ENCODE results near the gene NDUFA11.
"Not testable (repeated sequence)": the region's sequence is repeated elsewhere in the genome, so short reads cannot be mapped to it uniquely, and the experiment has no call there.

The NDUFA11 gene

GRCh38 chr19:5873617-5874199 is 29.9 kb downstream of the NDUFA11 start:
- Histone ChIP-seq H3K9me3 (ENCODE audit: control insufficient read depth in 2 of 2, low read length in 2 of 2) (no peaks in the 10 kb centered on the region), H3K4me3 (ENCODE audit: low read length in 2 of 2) (no peak overlapping the region), H3K36me3 (ENCODE audit: control insufficient read depth in 2 of 2, insufficient read depth in 2 of 2, low read length in 2 of 2) (no peaks in the 10 kb centered on the region), H3K4me1 (ENCODE audit: control insufficient read depth, insufficient read depth, low read length) (peaks cover 4% of the 10 kb centered on the region), H3K27ac (ENCODE audit: low read length) (no peak overlapping the region), H3K27me3 (ENCODE audit: control insufficient read depth in 1 of 2, insufficient read depth in 2 of 2, low read length in 2 of 2) (no peaks in the 10 kb centered on the region), H3K9ac (ENCODE audit: low read length in 2 of 2) (no peak overlapping the region)

GRCh38 chr19:5870986-5871394 is 32.6 kb downstream of the NDUFA11 start:
- peaks cover 4% of the 10 kb centered on the region for H3K4me1 ChIP-seq (ENCODE audit: control insufficient read depth, insufficient read depth, low read length)
- H3K4me3 ChIP-seq (ENCODE audit: low read length in 2 of 2): no peak overlapping the region
- no peak overlapping the region for H3K9ac ChIP-seq (ENCODE audit: low read length in 2 of 2)
- H3K27ac ChIP-seq (ENCODE audit: low read length): no peak overlapping the region
- H3K9me3 ChIP-seq (ENCODE audit: control insufficient read depth in 2 of 2, low read length in 2 of 2): no peaks in the 10 kb centered on the region
- H3K27me3 ChIP-seq (ENCODE audit: control insufficient read depth in 1 of 2, insufficient read depth in 2 of 2, low read length in 2 of 2): no peaks in the 10 kb centered on the region
- H3K36me3 ChIP-seq (ENCODE audit: control insufficient read depth in 2 of 2, insufficient read depth in 2 of 2, low read length in 2 of 2): no peaks in the 10 kb centered on the region

DNA sequence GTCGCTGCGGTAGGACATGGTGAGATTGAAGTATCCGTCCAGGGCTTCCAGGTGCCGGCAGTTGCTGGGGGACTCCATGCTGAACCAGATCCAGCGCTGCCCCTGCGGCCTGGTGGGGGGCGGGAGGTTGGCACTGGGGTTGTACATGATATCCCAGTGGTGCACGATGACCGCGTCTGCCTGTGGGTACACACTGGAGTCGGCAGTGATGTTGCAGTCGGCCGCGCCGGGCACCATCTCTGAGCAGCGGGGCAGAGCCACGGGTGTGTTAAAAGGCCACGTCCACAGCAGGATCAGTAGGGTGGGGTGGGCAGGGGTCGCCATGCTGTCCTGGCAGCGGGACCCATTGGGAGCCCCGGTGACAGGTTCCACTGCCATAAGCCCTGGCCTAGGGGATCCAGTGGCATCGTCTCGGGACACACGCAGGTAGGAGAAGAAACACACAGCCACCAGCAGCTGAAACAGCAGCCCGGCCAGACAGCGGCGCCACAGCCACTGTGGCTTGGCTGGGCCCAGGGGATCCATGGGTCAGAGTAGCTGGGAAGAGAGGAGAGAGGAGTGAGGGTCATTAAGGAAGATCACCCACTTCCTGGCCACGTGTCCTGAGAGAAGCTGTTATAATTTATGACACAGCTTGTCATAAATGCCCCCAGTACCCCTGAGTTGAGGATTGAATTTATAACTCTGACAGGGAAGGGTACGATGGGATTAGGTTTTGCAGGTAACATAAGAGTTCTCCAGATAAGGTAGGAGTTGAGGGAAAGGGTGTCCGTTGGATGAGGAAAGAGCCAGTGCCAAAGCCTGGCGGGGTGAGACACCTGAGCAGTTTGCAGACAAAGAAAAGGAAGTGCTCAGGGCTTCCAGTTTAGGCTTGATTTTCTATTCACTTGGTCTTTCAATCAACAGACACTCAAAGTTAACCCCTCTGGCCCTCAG is 36.1 kb downstream of the NDUFA11 start:
- Histone ChIP-seq H3K9ac (ENCODE audit: low read length in 2 of 2) (no peak overlapping the region), H3K4me1 (ENCODE audit: control insufficient read depth, insufficient read depth, low read length) (peaks cover 4% of the 10 kb centered on the region), H3K4me3 (ENCODE audit: low read length in 2 of 2) (no peak overlapping the region), H3K27me3 (ENCODE audit: control insufficient read depth in 1 of 2, insufficient read depth in 2 of 2, low read length in 2 of 2) (no peaks in the 10 kb centered on the region), H3K27ac (ENCODE audit: low read length) (no peak overlapping the region), H3K9me3 (ENCODE audit: control insufficient read depth in 2 of 2, low read length in 2 of 2) (no peaks in the 10 kb centered on the region), H3K36me3 (ENCODE audit: control insufficient read depth in 2 of 2, insufficient read depth in 2 of 2, low read length in 2 of 2) (no peaks in the 10 kb centered on the region)

DNA sequence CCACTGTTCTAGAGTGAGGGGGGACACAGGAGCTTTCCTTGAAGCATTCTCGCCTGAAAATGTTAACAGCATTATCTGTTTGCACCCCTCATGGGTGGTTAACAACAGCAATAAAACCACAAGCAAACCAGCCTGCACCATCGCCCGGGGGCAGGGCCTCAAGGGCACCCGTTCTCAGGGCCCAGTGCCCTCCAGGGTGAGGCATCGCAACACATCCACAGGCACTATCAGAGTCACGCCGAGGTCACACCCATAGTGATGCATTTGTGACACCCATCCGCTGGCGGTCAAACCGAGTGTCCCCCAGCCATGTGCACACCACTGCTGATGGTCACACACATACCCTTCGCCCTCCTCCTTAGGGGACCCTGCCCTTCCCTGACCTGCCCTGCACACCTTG is 37.8 kb downstream of the NDUFA11 start:
- Histone ChIP-seq H3K27me3 (ENCODE audit: control insufficient read depth in 1 of 2, insufficient read depth in 2 of 2, low read length in 2 of 2) (no peaks in the 10 kb centered on the region), H3K9ac (ENCODE audit: low read length in 2 of 2) (no peak overlapping the region), H3K27ac (ENCODE audit: low read length) (no peak overlapping the region), H3K9me3 (ENCODE audit: control insufficient read depth in 2 of 2, low read length in 2 of 2) (no peaks in the 10 kb centered on the region), H3K4me1 (ENCODE audit: control insufficient read depth, insufficient read depth, low read length) (no peaks in the 10 kb centered on the region), H3K4me3 (ENCODE audit: low read length in 2 of 2) (no peak overlapping the region), H3K36me3 (ENCODE audit: control insufficient read depth in 2 of 2, insufficient read depth in 2 of 2, low read length in 2 of 2) (no peaks in the 10 kb centered on the region)

DNA sequence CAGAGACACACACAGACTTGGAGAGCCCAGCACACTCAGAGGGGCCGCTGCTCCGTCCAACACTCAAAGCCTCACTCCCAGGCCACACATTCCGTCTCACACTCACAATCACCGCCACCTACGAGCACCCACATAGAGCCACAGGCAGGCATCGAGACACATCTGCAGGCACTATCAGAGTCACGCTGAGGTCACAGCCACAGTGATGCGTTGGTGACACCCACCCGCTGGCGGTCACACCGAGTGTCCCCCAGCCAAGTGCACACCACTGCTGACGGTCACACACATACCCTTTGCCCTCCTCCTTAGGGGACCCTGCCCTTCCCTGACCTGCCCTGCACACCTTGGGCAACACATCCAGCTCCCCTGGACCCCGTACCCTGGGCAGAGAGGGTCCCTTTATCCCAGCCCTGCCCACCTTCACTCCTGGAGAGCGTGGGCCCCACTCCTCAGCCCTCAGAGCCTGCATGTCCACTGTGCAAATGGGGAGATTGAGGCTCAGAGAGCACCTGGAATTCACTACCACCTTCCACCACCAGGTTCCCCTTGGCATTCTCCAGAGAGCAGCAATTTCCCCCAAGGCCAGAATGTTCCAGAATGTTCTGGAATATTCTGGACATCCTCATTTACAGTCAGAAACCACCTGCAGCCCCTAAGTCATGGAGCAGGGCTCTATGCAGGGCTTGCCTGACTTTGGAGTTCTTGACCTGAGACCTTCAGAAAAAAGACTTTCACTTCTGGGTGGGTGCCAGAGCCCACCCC is 38.7 kb downstream of the NDUFA11 start:
- no peaks in the 10 kb centered on the region for H3K36me3 ChIP-seq (ENCODE audit: control insufficient read depth in 2 of 2, insufficient read depth in 2 of 2, low read length in 2 of 2)
- H3K27ac ChIP-seq (ENCODE audit: low read length): no peak overlapping the region
- H3K4me1 ChIP-seq (ENCODE audit: control insufficient read depth, insufficient read depth, low read length): no peaks in the 10 kb centered on the region
- H3K9ac ChIP-seq (ENCODE audit: low read length in 2 of 2): no peak overlapping the region
- no peak overlapping the region for H3K4me3 ChIP-seq (ENCODE audit: low read length in 2 of 2)
- no peaks in the 10 kb centered on the region for H3K9me3 ChIP-seq (ENCODE audit: control insufficient read depth in 2 of 2, low read length in 2 of 2)
- no peaks in the 10 kb centered on the region for H3K27me3 ChIP-seq (ENCODE audit: control insufficient read depth in 1 of 2, insufficient read depth in 2 of 2, low read length in 2 of 2)

- Histone ChIP-seq H3K27me3 (ENCODE audit: control insufficient read depth in 1 of 2, insufficient read depth in 2 of 2, low read length in 2 of 2) (no peaks in the 10 kb centered on the region), H3K9me3 (ENCODE audit: control insufficient read depth in 2 of 2, low read length in 2 of 2) (no peaks in the 10 kb centered on the region), H3K4me1 (ENCODE audit: control insufficient read depth, insufficient read depth, low read length) (no peaks in the 10 kb centered on the region), H3K9ac (ENCODE audit: low read length in 2 of 2) (no peak overlapping the region), H3K27ac (ENCODE audit: low read length) (no peak overlapping the region), H3K36me3 (ENCODE audit: control insufficient read depth in 2 of 2, insufficient read depth in 2 of 2, low read length in 2 of 2) (no peaks in the 10 kb centered on the region), H3K4me3 (ENCODE audit: low read length in 2 of 2) (no peak overlapping the region)
Observed at GRCh38 chr19:5864013-5864720, 39.4 kb downstream of the NDUFA11 start.

- Histone ChIP-seq H3K4me3 (ENCODE audit: low read length in 2 of 2) (no peak overlapping the region), H3K36me3 (ENCODE audit: control insufficient read depth in 2 of 2, insufficient read depth in 2 of 2, low read length in 2 of 2) (no peaks in the 10 kb centered on the region), H3K27ac (ENCODE audit: low read length) (no peak overlapping the region), H3K4me1 (ENCODE audit: control insufficient read depth, insufficient read depth, low read length) (no peaks in the 10 kb centered on the region), H3K9me3 (ENCODE audit: control insufficient read depth in 2 of 2, low read length in 2 of 2) (no peaks in the 10 kb centered on the region), H3K9ac (ENCODE audit: low read length in 2 of 2) (no peak overlapping the region), H3K27me3 (ENCODE audit: control insufficient read depth in 1 of 2, insufficient read depth in 2 of 2, low read length in 2 of 2) (no peaks in the 10 kb centered on the region)
Observed at GRCh38 chr19:5863030-5863665, 40.4 kb downstream of the NDUFA11 start.

GRCh38 chr19:5857203-5858081 is 46.1 kb downstream of the NDUFA11 start:
- H3K36me3 ChIP-seq (ENCODE audit: control insufficient read depth in 2 of 2, insufficient read depth in 2 of 2, low read length in 2 of 2): no peaks in the 10 kb centered on the region
- no peaks in the 10 kb centered on the region for H3K27me3 ChIP-seq (ENCODE audit: control insufficient read depth in 1 of 2, insufficient read depth in 2 of 2, low read length in 2 of 2)
- no peak overlapping the region for H3K4me3 ChIP-seq (ENCODE audit: low read length in 2 of 2)
- no peaks in the 10 kb centered on the region for H3K9me3 ChIP-seq (ENCODE audit: control insufficient read depth in 2 of 2, low read length in 2 of 2)
- H3K4me1 ChIP-seq (ENCODE audit: control insufficient read depth, insufficient read depth, low read length): no peaks in the 10 kb centered on the region
- H3K27ac ChIP-seq (ENCODE audit: low read length): no peak overlapping the region
- no peak overlapping the region for H3K9ac ChIP-seq (ENCODE audit: low read length in 2 of 2)

DNA sequence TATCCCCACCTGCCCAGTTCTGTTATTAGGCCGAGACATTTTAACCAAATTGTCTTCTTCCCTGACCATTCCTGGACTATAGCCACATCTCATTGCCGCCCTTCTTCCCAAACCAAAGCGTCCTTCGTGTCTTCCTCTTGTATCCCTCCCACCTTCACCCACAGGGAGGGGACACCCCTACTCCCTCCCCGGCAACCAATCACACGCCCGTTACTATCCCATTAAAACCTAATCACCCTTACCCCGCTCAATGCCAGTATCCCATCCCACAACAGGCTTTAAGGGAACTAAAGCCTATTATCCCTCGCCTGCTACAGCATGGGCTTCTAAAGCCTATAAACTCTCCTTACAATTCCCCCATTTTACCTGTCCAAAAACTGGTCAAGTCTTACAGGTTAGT is 48.4 kb downstream of the NDUFA11 start:
- not testable (repeated sequence) for H3K27me3 ChIP-seq (ENCODE audit: control insufficient read depth in 1 of 2, insufficient read depth in 2 of 2, low read length in 2 of 2); H3K4me3 ChIP-seq (ENCODE audit: low read length in 2 of 2); H3K27ac ChIP-seq (ENCODE audit: low read length); H3K36me3 ChIP-seq (ENCODE audit: control insufficient read depth in 2 of 2, insufficient read depth in 2 of 2, low read length in 2 of 2); H3K4me1 ChIP-seq (ENCODE audit: control insufficient read depth, insufficient read depth, low read length); H3K9me3 ChIP-seq (ENCODE audit: control insufficient read depth in 2 of 2, low read length in 2 of 2); H3K9ac ChIP-seq (ENCODE audit: low read length in 2 of 2)

Data from stomach smooth muscle (tissue), 2 donors.